HG03354 (cell line): ENCODE data around the gene NELFA.

Source experiments
- ATAC-seq: cut with Tn5 transposase; IDR thresholded peaks from one replicate; pipeline ENCODE4 v1.9.1; 2021; ENCODE audit warnings: mild to moderate bottlenecking; ENCODE audit not compliant: unreplicated experiment, poor library complexity, severe bottlenecking

Gene NELFA

GRCh38 chr4:1971456-1972200 is 37.1 kb downstream of the NELFA start:
- no peak for ATAC-seq

- no peak for ATAC-seq
These were observed 37.8 kb downstream of the NELFA start for GRCh38 chr4:1970926-1971325.

GRCh38 chr4:1969928-1970723 is 38.6 kb downstream of the NELFA start:
- no peak for ATAC-seq

- ATAC-seq: no peak
These were observed 40.0 kb downstream of the NELFA start for GRCh38 chr4:1968686-1969295.

GRCh38 chr4:1967512-1968149 is 41.1 kb downstream of the NELFA start:
- ATAC-seq: no peak

- no peak for ATAC-seq
These were observed 43.8 kb downstream of the NELFA start for GRCh38 chr4:1964971-1965370.

GRCh38 chr4:1964443-1964842 is 44.3 kb downstream of the NELFA start:
- no peak for ATAC-seq

- ATAC-seq: no peak
These were observed 45.8 kb downstream of the NELFA start for GRCh38 chr4:1962980-1963379.

- no peak for ATAC-seq
These were observed 47.2 kb downstream of the NELFA start for GRCh38 chr4:1961563-1961962.

- no peak for ATAC-seq
These were observed 47.7 kb downstream of the NELFA start for GRCh38 chr4:1961038-1961437.

GRCh38 chr4:1960170-1960825 is 48.5 kb downstream of the NELFA start:
- no peak for ATAC-seq

GRCh38 chr4:1959104-1959384 is 49.7 kb downstream of the NELFA start:
- no peak for ATAC-seq

GRCh38 chr4:1958276-1959103 is 50.3 kb downstream of the NELFA start:
- no peak for ATAC-seq

- no peak for ATAC-seq
These were observed 52.1 kb downstream of the NELFA start for GRCh38 chr4:1956631-1957030.

- no peak for ATAC-seq
These were observed 55.4 kb downstream of the NELFA start for GRCh38 chr4:1953335-1953734.

- no peak for ATAC-seq
These were observed 56.1 kb downstream of the NELFA start for GRCh38 chr4:1952719-1953118.

- ATAC-seq: no peak
These were observed 56.6 kb downstream of the NELFA start for GRCh38 chr4:1952058-1952700.

- ATAC-seq: no peak
These were observed 58.4 kb downstream of the NELFA start for GRCh38 chr4:1950369-1950768.
